GM18526 (cell line): ENCODE measurements around the gene SLC25A28.

Source experiments
- POLR2A ChIP-seq: IDR thresholded peaks from 3 replicates; pipeline ENCODE4 v1.6.1; 2011; ENCODE audit not compliant: insufficient read length; ENCODE audit errors: extremely low read depth

SLC25A28 gene

GRCh38 chr10:99647601-99648151 is 27.4 kb upstream of the SLC25A28 start:
- no peak for TF ChIP-seq POLR2A

GRCh38 chr10:99633832-99634231 is 13.6 kb upstream of the SLC25A28 start:
- TF ChIP-seq POLR2A = no peak

DNA sequence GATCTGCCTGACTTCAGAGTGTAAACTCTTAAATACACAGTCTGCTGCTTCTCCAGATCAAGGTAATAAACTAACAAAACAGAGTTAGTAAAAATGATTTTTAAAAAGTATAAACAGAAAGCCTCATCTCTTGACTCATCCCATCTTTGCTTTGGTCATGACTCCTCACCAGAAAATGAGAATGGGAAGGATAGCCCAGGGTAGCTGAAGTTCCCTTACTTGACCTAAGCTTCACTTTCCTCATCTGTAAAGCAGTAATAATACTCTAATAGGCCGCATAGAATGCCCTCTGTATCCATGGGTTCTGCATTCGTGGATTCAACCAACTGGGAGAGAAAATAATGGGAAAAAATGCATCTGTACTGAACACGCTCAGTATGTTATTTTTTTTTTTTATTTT is 11.3 kb upstream of the SLC25A28 start:
- no peak for TF ChIP-seq POLR2A

DNA sequence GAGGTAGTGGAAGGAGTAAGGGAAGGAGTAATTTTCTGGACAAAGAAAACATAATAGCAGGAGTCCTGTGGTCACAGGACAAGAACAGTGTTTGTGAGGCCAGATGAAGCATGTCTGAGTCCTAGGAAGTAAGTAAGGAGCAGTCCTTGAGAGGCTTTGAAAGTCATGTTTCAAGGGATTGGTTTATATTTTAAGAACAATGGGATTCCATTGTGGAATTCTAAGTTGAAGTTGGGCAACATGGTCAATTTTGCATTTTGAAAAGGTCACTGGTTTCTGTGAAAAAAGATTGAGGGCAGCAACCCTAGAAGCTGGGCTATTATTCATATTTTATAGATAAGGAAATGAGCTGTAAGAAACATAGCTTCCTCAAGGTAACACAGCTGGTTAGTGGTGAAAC is 10.8 kb upstream of the SLC25A28 start:
- TF ChIP-seq POLR2A = no peak

DNA sequence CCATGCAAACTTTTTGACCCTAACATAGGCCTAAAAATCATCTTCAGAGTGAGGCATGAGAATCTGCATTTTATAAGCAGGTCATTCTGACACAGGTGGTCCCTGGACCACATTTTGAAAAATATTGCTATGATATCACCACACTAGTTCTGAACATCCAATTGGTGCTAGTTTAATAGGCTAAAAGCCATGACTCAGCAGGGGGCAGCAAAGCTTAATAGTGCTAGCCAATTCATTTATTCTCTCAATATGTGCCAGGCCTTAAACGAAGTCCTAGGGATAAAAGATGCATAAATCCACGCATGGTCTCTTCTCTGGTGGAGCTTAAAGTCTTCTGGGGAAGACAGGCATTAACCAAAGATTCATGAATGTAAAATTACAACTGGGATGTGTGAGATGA is 10.2 kb upstream of the SLC25A28 start:
- TF ChIP-seq POLR2A = no peak

GRCh38 chr10:99629625-99629978 is 9.4 kb upstream of the SLC25A28 start:
- no peak for TF ChIP-seq POLR2A

GRCh38 chr10:99628923-99629624 is 8.8 kb upstream of the SLC25A28 start:
- TF ChIP-seq POLR2A = no peak

- no peak for TF ChIP-seq POLR2A
Measured at GRCh38 chr10:99623919-99624318, 3.7 kb upstream of the SLC25A28 start.

GRCh38 chr10:99621454-99622251 is 1.4 kb upstream of the SLC25A28 start:
- no peak for TF ChIP-seq POLR2A

GRCh38 chr10:99620711-99621453 is 643 bp upstream of the SLC25A28 start:
- peak; percentile 71 for TF ChIP-seq POLR2A

- TF ChIP-seq POLR2A = peak; percentile 19
Measured at GRCh38 chr10:99619090-99619800, 994 bp downstream of the SLC25A28 start.

DNA sequence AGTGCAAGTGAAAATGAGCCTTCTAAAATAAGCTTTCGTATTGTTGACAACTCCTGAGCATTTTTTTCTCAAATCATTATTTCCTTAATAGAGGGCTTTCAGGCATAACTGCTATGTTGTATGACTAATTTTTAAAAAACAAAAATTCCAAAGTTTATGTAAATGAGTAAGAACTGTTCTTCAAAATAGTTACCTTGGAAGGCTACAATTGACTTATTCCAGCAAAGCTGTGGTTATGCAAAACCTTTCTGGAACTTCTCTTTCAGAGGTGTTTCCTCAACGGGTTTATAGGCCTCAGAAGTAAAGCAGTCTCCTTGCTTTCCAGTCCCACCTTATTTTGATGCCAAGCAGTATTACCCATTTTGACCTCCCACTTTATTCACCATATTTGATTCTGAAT is 2.5 kb downstream of the SLC25A28 start:
- no peak for TF ChIP-seq POLR2A

DNA sequence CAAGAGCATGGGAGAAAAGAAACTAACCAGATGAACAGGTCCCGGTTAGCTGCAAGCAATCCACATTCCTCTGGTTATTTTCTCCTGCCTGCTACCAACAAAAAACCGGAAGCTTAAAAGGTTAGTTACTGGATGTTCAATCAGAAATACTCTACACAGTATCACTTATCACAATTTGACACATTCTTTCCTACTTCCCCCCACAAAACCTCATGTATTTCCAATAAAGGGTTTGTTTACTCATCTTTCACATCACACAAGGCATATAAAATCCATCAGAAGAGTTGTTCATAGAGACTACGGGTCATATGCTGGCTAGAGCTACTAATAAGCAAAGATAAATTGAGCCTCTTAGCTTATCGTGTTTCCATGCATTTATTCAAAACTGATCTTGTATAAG is 4.8 kb downstream of the SLC25A28 start:
- TF ChIP-seq POLR2A = no peak

DNA sequence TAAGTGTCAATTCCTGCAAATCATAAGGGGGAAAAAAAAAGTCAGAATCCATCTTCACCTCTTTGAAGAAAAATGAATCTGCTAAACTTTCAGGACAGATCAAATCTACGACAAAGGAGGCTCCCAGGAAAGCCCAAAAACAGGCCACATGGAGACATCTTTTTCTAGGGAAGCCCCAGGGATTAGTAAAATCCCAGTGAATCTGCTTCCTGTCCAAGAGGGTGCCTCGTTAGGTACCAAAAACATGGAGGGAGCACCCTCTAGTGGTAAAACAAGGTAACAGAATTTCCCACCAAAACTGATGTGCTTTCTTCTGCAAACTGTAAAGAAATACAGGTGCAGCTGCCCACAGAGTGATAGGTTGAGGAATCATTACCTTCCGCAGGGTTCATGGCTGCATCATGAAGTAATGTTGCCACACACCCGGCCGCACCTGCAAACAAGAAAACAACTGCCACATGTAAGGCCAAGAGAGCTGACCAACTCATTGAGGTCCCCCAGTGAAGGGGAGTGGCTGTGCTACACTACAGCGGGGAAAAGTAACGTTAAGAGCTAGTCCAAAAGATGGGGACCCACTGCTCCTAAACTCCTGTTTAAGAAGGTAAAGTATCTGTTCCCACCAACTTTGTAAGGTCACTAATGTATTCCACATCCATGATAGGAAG is 7.9 kb downstream of the SLC25A28 start:
- no peak for TF ChIP-seq POLR2A
